Fibroblast of villous mesenchyme (primary cell): ENCODE results near the gene DROSHA. TPM values are rescaled to one million over a fixed set of nuclear protein-coding genes. Genes with fewer than 3 reads are reported as not detected.

Source experiments
- DNase-seq: peaks from one replicate; pipeline ENCODE4 v3.0.0-alpha.2; 2010; ENCODE audit warnings: low read depth
- H3K4me3 ChIP-seq: 2 replicates; pipeline ENCODE4 v1.5.1; 2011; ENCODE audit warnings: low read depth, mild to moderate bottlenecking, low read length
- total RNA-seq: library from RNA; depleted of rRNA; stranded (reverse); fragments of >200 nt; gene quantifications from 2 replicates; pipeline ENCODE4 v1.2.3, GENCODE V29; 2012
- TF ChIP-seq, protein P1 (sequence below): IDR thresholded peaks from 2 replicates; pipeline ENCODE4 v1.5.1; 2012; ENCODE audit warnings: low read depth, mild to moderate bottlenecking, low read length; ENCODE audit not compliant: insufficient read depth

DROSHA gene
- total RNA-seq, 1 donor, result 54.8 TPM

GRCh38 chr5:31392061-31392460 lies 139.8 kb downstream of the DROSHA start:
- no peak overlapping the region for H3K4me3 ChIP-seq
- TF ChIP-seq, protein P1, sequence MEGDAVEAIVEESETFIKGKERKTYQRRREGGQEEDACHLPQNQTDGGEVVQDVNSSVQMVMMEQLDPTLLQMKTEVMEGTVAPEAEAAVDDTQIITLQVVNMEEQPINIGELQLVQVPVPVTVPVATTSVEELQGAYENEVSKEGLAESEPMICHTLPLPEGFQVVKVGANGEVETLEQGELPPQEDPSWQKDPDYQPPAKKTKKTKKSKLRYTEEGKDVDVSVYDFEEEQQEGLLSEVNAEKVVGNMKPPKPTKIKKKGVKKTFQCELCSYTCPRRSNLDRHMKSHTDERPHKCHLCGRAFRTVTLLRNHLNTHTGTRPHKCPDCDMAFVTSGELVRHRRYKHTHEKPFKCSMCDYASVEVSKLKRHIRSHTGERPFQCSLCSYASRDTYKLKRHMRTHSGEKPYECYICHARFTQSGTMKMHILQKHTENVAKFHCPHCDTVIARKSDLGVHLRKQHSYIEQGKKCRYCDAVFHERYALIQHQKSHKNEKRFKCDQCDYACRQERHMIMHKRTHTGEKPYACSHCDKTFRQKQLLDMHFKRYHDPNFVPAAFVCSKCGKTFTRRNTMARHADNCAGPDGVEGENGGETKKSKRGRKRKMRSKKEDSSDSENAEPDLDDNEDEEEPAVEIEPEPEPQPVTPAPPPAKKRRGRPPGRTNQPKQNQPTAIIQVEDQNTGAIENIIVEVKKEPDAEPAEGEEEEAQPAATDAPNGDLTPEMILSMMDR, result no peak
- DNase-seq, result no peak

- H3K4me3 ChIP-seq, result no peak overlapping the region
- DNase-seq, result no peak
- TF ChIP-seq, protein P1, result no peak
Observed at GRCh38 chr5:31390256-31390655, 141.6 kb downstream of the DROSHA start.

- H3K4me3 ChIP-seq, result no peak overlapping the region
- TF ChIP-seq, protein P1, result no peak
- DNase-seq, result no peak
Observed at GRCh38 chr5:31385774-31386537, 145.9 kb downstream of the DROSHA start.

GRCh38 chr5:31383734-31384133 lies 148.2 kb downstream of the DROSHA start:
- TF ChIP-seq, protein P1, result no peak
- no peak overlapping the region for H3K4me3 ChIP-seq
- DNase-seq, result no peak

DNA sequence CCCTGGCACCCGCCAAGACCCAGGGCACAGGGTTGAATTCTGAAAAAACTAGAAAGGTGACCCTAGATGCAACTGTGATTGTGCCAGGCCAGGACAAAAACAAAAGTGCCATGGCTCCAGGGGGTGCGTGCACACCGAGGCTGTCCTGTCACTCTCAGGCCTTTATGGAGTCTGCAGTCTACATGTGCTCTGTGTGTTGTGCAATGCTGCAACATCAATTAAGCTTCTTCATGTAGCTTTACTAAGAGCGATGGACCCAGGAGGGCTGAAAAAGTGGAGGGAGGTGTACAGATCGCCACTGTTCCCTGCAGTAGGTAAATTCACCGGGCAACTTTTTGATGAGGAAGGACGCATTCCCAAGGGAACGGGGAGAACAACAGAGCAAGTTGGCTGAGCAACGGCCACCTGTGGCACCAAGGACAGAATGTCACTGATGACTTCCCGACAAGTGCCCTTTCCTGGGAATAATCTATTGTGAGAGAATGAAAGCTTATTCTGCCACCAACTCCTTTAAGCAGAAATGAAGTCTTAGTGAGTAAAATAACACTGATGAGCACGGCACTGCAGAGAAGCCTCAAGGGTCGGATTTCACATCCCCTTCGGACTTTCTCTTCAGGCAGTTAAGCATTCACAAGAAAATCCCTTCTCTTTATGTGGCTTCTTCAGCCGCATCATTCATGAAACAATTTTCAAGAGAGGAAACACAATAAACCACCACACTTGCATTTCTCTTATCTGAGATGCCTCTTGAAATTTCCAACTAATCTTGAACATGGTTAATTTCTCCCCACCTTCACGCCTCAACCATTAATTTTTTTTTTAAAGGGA lies 149.6 kb downstream of the DROSHA start:
- H3K4me3 ChIP-seq, result no peak overlapping the region
- TF ChIP-seq, protein P1, result no peak
- no peak for DNase-seq

- TF ChIP-seq, protein P1, result no peak
- H3K4me3 ChIP-seq, result no peak overlapping the region
- DNase-seq, result no peak
Observed at GRCh38 chr5:31381299-31381698, 150.6 kb downstream of the DROSHA start.
